GM12865 (cell line): ENCODE data around the gene CCDC159.
"Not testable (repeated sequence)": the region's sequence is repeated elsewhere in the genome, so short reads cannot be mapped to it uniquely, and the experiment has no call there.

Experiments
- DNase-seq: peaks from one replicate; pipeline ENCODE4 v3.0.0; 2010; ENCODE audit warnings: low read depth
- H3K4me3 ChIP-seq: 2 replicates; pipeline ENCODE4 v1.5.1; 2011; ENCODE audit warnings: mild to moderate bottlenecking, low read depth, low read length, control low read depth
- CTCF ChIP-seq: IDR thresholded peaks from 2 replicates; pipeline ENCODE4 v1.5.1; 2011; ENCODE audit warnings: low read length, control low read depth, low read depth, inconsistent platforms; ENCODE audit not compliant: insufficient read depth; ENCODE audit errors: missing control alignments

CCDC159 gene

DNA sequence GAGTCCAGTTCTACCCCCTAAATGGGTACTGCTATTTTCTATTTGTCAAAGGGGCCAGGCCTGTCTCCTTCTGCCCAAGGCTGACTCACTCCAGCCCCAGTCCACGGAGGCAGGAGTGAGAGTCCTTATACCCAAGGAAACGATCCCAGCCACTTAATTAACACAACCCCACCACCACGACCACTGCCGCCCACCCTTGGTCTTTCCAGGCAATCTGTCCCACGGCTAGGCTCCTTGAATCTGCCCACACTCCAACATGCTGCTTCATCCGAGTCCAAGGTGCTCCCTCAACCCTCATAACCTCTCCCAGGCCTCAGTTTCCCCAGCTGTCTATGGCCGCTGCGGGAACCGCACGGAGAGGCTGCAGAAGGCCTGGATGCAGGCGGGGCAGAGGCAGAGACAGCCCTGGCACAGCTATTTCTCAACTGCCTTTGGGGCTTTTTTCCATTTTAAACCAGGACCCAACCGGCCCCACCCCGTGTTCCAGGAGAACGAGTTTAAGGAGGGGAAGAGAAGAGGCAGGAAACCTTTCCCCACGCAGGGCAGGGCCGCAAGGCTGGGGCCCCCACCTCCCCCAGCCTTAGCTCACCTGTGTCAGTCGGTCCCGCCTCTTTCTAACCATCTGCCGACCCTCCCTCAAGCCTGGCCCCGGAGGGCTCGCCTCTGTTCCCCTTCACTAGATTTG lies 7.6 kb upstream of the CCDC159 start:
- no peak for TF ChIP-seq CTCF
- H3K4me3 ChIP-seq = peak overlapping the region; percentile 85
- no peak for DNase-seq

DNA sequence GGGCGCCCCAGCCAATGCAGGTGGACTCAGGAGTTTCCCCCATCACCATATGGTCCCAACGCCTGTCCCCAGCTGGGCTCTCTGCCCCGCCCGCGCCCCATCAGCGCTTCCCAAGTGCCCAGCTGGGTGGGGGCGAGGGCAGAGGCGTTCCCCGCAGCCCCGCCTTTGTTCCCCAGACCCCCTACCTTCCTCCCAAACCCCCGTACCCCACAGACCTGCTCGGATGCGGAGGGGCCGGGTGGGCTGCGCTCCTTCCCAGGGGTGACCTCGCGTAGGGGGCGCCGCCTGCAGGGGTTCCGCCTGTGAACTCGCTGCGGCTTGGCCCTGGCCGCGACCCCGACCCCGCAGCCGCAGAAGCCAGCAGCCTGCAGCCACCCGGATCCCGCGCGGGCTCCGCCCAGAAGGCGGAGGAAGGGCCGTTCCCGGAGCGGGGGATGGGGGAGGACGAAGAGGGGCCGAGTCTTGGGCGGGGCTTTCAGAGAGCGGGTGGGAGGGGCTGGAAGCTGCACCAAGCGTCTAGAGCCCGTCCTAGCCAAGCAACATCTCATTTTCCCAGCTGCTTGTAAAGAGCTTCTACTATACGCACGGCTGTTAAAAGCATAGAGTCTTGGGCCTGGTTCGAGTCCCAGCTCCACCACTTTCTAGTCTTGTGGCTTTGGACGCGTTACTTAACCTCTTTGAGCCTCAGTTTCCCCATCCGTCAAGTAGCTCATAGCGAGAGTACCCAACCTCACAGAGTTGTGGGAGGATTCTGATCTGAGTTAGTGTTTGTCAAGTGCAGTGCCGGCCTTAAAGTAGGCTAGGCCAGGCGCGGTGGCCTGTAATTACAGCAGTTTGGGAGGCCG lies 6.8 kb upstream of the CCDC159 start, which contains the start of gene RAB3D:
Gene RAB3D, minus strand, starts transcription at position 404 of the 845 bp plus-strand sequence. CDS start 2,258 bp downstream, outside the sequence.
- no peak for TF ChIP-seq CTCF

DNA sequence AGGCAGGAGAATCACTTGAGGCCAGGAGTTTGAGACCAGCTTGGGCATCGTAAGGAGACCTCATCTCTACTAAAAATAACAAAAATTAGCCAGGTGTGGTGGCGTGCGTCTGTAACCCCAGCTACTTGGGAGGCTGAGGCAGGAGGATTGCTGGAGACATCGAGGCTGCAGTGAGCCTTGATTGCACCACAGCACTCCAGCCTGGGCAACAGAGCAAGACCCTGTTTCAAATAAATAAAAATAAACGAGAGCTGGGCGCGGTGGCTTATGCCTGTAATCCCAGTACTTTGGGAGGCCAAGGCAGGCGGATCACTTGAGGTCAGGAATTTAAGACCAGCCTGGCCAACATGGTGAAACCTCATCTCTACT lies 6.2 kb upstream of the CCDC159 start:
- peak overlapping the region; percentile 85 for H3K4me3 ChIP-seq
- not testable (repeated sequence) for DNase-seq

More for the DNA sequence above, 6.8 kb upstream of the CCDC159 start, which contains the start of gene RAB3D:
- peak within 1 kb of the TSS; percentile 85 for H3K4me3 ChIP-seq
- peak; percentile 91 for DNase-seq

DNA sequence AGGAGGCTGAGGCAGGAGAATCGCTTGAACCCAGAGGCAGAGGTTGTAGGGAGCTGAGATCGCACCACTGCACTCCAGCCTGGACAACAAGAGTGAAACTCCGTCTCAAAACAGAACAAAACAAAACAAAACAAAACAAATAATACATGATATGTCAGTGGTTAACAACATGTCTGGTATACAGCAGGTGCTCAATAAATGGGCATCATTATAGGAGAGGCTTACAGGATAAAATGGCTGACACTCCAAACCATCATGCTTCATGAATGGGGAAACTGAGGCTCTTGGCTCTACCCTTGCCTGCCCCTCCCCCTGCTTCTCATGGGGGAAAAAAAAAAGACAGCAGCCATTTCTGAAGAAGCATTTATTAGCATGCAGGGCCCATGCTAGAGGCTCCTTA lies 3.9 kb upstream of the CCDC159 start:
- TF ChIP-seq CTCF = no peak
- no peak for DNase-seq

DNA sequence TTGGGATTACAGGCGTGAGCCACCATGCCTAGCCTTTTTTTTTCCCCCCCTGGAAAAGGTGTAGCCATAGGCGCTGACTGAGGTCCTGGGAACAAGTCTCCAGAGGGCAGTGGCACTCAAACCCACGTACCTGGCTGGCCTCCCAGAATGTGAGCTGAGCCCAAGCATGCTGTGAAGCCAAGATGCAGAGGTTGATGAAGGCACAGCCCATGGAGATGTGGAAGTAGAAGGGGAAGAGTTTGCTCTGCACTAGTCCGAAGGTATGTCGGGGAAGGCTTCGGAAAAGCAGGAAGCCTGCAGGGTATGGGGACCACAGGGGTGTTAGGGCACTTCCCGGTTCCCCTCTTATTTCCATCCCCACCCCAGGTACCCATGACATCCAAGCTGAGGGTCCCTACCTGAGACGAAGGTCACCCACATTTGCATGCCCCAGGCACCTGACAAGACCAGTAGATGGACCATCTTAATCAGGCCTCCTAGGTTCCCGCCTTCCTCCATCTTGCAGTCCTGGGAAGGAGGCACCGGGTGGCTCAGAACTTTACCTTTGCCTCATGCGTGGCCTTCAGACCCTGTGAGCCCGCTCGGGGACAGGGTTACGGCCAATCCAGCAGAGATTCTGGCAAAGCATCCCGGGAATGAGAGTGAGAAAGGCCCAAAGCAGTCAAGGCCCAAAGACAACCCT lies 1.1 kb upstream of the CCDC159 start:
- peak overlapping the region; percentile 92 for H3K4me3 ChIP-seq
- DNase-seq = peak; percentile 31
- no peak for TF ChIP-seq CTCF

More for the DNA sequence above, 3.9 kb upstream of the CCDC159 start:
- H3K4me3 ChIP-seq = no peak overlapping the region

DNA sequence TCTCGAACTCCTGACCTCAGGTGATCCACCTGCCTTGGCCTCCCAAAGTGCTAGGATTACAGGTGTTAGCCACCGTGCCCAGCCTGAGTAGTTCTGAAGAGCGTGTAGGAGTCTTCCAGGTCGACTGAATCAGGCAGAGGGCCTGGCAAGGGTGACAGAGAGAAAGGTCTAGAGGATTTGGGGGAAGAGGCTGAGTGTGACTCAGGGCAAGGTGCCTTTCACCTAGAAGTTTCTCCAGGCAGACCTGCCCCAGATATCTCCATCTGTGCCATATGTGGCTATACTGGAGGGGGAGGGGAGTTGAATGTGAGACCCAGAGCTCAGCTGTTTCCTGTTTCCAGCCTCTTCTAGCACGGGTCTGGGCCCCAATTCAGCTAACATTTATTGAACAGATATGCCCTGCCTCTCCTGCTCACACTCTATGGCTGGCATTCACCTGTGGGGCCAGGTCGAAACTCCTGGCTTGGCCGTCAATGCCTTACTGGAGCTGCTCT lies 1.3 kb downstream of the CCDC159 start:
- no peak for DNase-seq
- TF ChIP-seq CTCF = no peak
- H3K4me3 ChIP-seq = no peak overlapping the region

DNA sequence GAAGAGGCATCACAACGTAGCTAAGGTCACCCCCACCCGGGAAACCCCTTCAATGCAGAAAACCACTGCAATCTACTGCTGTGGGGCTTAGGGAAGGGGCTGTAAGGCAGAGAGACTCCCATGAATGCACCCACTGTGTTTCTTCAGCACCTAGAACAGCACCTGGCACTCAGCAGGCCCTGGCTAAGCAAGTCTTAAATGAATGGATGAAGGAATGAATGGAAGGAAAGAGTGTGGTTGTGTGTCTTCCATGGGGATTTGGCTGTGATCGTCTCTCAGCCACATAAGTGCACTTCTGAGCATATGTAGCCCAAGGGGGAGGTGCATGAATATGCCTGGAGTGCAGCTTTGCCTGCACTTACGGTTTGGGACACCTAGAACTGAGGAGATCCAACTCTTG lies 2.9 kb downstream of the CCDC159 start:
- H3K4me3 ChIP-seq = no peak overlapping the region
- TF ChIP-seq CTCF = no peak
- no peak for DNase-seq

DNA sequence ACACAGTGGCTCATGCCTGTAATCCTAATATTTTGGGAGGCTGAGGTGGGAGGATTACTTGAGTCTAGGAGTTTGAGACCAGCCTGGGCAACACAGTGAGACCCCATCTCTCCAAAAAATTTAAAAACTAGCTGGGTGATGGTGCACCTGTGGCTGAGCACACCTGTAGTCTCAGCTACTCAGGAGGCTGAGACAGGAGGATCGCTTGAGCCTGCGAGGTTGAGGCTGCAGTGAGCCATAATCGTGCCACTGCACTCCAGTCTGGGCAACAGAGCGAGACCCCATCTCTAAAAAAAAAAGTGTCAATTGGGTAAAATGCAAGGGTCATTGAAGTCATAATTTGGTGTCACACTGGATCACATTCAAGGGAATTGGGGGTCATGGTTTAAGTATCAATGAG lies 7.8 kb downstream of the CCDC159 start:
- not testable (repeated sequence) for H3K4me3 ChIP-seq, DNase-seq
